Activated naive CD4-positive, alpha-beta T cell (primary cell): Measurements from ENCODE around the gene DNAJC22.
A peak's percentile ranks its signal among the peaks of the same experiment; 100 is the strongest.
"Not testable (repeated sequence)": the region's sequence is repeated elsewhere in the genome, so short reads cannot be mapped to it uniquely, and the experiment has no call there.

ENCODE experiments used
- DNase-seq, 4 experiments: peaks; one replicate each; lab custom pipeline; 2025; lab: John Stamatoyannopoulos, UW

DNAJC22 gene

GRCh38 chr12:49375406-49375805, 28.7 kb downstream of the DNAJC22 start:
- no peak for DNase-seq

- no peak for DNase-seq
These were observed 30.7 kb downstream of the DNAJC22 start for GRCh38 chr12:49377386-49377785.

- DNase-seq: not testable (repeated sequence)
These were observed 33.5 kb downstream of the DNAJC22 start for GRCh38 chr12:49380184-49380583.

- peak; percentile 13 to 68 (median 32) for DNase-seq
These were observed 42.1 kb downstream of the DNAJC22 start for GRCh38 chr12:49388682-49389386.

- no peak for DNase-seq
These were observed 42.7 kb downstream of the DNAJC22 start for GRCh38 chr12:49389387-49389703.

- no peak for DNase-seq
These were observed 50.3 kb downstream of the DNAJC22 start for GRCh38 chr12:49397000-49397399.

- DNase-seq: no peak
These were observed 53.6 kb downstream of the DNAJC22 start for GRCh38 chr12:49400304-49400703.
